SH-SY5Y (cell line): ENCODE measurements around the gene TRABD2A.

Source experiments
- GATA2 ChIP-seq: IDR thresholded peaks from 2 replicates; pipeline ENCODE4 v1.6.1; 2011; ENCODE audit warnings: mild to moderate bottlenecking, low read depth, low read length
- GATA3 ChIP-seq: IDR thresholded peaks from 2 replicates; pipeline ENCODE4 v1.6.1; 2011; ENCODE audit warnings: low read depth, mild to moderate bottlenecking, low read length, moderate library complexity

Gene TRABD2A

DNA sequence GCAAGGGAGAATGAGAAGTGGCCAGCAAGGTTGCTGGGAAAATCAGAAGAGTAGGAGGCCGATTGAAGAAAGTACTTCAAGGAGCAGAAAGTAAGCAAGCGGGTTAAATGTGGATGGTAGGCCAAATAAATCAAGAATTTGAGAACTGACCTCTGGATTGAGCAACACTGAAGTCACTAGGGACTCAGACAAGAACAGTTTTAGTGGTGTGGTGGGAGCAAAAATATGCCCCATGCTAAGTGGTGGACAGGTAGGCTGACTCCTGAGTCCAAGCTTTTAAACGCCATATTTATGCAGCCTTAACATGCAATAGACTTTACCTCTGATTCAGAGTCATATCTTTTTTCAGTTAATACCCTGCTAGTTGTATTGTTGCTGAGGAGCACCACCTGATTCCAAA, 4.5 kb downstream of the TRABD2A start:
- TF ChIP-seq GATA2 (no peak), GATA3 (no peak)

- no peak for TF ChIP-seq GATA2
- no peak for TF ChIP-seq GATA3
These were observed 5.7 kb downstream of the TRABD2A start for GRCh38 chr2:84875213-84875560.

- TF ChIP-seq GATA2, result no peak
- TF ChIP-seq GATA3, result no peak
These were observed 6.3 kb downstream of the TRABD2A start for GRCh38 chr2:84874381-84875212.

GRCh38 chr2:84873350-84873749, 7.5 kb downstream of the TRABD2A start:
- TF ChIP-seq GATA2, result no peak
- no peak for TF ChIP-seq GATA3

GRCh38 chr2:84870306-84870705, 10.6 kb downstream of the TRABD2A start:
- TF ChIP-seq GATA3 (no peak), GATA2 (no peak)

DNA sequence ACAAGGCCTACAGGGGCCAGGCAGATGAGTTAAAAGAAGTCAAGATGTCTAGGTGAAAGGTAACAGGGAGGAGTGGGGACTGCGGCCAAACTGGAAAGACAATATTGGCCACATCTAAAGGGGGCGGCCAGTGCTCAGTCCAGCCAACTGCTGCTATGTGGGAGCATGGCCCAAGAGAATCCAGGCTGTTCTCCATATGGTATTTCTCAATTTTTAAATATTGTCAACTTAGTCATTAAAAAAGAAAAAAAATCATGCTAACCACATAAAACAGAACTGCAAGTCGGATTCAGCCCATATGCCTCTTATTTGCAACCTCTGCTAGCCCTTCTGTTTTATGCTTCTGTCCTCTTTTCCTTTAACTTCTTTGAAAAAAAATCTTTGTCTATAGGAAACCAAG, 14.8 kb downstream of the TRABD2A start:
- TF ChIP-seq GATA2 (no peak), GATA3 (no peak)

DNA sequence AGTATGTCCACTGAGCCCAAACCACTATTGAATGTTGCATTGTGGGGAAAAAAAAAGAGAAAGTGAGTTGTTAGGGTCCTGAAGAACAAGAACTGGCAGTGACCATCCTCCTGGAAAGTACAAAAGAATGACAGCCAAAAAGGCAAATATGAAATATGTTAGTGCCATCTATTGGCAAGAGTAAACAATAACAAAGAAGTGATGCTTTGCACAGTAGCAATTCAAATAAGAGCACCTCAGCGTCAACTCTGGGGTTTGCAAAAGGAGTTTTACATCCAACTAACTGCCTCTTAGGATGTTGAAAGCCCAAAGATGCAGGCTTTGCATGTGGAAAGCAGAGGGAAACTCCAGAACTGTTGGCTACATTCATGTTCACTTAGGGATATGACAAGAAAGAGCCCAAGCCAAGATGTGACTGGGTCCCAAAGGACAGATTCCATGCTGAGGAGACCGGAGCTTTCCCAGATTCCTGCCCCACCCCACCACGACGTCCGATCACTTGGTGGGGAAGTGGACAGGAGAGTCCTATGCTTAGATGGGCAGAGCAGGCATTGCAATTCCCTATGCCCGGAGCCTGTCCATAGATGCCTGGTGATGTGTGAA, 15.6 kb downstream of the TRABD2A start:
- TF ChIP-seq GATA3 (no peak), GATA2 (no peak)

DNA sequence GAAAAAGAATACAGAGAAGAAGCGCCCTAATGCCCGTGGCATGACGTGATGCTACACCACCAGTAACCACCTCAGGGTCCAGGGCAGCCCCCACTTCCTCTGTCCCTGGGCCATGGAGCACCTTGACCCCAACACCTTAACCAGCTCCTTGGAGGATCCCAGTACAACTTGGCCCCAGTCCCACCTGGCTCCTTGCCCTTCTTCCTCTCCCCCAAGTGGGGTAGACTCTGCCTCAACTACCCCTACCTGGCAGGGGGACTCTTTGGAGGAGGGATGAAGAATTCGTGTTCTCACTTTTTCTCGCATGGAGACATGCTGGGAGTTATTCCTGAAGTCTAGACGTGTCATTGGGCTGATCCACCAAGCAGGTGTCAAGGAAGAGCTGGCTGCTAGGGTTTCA, 18.9 kb downstream of the TRABD2A start:
- TF ChIP-seq GATA3 (no peak), GATA2 (no peak)

DNA sequence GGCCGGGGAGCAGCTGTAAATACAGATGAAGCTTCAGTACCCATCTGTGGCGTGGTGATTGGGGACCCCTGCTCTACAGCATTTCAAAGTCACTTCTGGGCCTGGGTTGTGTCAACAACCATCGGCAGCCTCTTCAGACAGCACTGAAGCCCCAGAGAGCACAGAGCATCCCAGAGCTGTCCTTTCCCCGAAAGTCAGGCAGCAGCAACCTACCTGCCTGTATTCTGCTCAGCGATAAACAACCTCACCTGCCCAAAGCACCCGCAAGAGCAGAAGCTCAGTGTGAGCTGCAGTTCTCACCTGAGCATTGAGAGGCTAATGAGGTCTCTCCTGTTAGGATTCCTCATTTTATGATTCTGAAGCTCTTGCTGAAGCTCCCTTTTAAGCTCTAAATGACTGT, 19.3 kb downstream of the TRABD2A start:
- TF ChIP-seq GATA2 (no peak), GATA3 (no peak)

DNA sequence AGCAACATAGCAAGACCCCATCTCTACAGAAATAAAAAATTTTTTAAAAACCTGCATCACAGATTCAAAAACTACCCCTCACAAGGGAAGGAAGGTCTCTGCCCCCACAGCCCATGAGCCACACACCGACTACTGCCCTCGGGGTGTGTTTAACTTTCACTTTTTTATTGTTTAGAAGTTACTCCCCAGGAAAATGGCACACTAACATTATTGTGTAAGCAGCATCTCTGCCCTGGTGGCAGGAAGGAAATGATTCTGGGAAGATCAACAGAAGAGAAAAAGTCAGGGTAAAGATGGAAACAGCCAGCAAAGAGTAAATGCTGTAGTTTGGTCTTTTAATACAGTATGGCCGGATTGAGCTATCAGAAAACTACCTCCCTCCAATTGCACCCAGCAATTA, 21.9 kb downstream of the TRABD2A start:
- TF ChIP-seq GATA3 (no peak), GATA2 (no peak)

DNA sequence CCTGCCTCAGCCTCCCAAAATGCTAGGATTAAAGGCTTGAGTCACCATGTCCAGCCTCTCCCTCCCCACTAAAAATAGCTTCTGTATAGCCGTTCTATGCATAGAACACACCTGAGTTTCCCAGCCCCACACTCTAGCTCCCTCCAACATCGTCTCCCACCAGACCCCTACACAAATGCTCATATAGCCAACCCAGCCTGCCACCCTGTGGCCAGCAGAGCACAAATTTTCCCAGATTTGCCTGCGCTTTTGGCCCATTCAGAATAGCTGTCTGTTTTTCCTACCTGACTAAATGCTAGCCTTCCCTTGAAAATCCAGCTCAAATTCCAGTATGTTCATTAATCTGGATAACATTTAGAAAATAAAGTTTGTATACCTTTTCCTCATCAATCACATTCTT, 22.8 kb downstream of the TRABD2A start:
- no peak for TF ChIP-seq GATA3
- TF ChIP-seq GATA2, result no peak

GRCh38 chr2:84857566-84857965, 23.3 kb downstream of the TRABD2A start:
- no peak for TF ChIP-seq GATA3
- TF ChIP-seq GATA2, result no peak

DNA sequence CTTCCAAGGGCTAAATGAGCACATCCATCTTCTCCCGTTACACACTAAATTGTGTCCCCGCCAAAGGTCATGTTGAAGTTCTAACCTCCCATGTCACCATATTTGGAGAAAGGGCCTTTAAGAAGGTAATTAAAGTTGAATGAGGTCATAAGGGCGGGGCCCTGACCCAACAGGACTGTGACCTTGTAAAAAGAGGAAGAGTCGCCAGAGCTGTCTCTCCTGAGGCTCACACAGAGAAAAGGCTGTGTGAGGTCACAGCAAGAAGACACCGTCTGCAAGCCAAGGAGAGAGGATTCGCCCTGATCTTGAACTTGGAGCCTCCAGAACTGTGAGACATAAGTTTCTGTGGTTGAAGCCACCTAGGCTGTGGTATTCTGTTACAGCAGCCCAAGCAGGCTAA, 24.1 kb downstream of the TRABD2A start:
- TF ChIP-seq GATA3 (no peak), GATA2 (no peak)

- TF ChIP-seq GATA3 (no peak), GATA2 (no peak)
These were observed 25.2 kb downstream of the TRABD2A start for GRCh38 chr2:84855731-84856130.

DNA sequence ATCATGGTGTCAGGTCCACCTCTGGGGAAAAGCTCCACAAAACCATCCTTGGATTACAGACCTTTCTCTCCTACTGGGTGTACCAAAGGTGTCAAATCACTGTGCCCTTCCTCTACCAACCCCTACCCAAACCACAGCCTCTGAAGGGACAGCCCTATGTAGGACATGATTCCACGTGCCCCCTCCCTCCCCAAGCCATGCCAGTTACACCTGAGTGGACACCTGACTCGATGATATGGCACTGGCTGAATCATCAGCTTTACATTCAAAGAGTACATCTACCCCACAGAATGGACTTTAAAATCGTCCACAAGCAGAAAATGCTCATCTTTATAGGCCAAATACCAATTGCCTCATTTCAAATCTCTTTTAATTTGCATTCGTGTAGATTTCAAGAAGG, 26.0 kb downstream of the TRABD2A start:
- TF ChIP-seq GATA2 (no peak), GATA3 (no peak)
